Measurements from ENCODE around the gene GGTA1.
"Not testable (repeated sequence)": the region's sequence is repeated elsewhere in the genome, so short reads cannot be mapped to it uniquely, and the experiment has no call there.

GGTA1 gene

GRCh38 chr9:121455527-121456239, 44.0 kb downstream of the GGTA1 start:
- DNase-seq: no peak

GRCh38 chr9:121454972-121455371, 44.7 kb downstream of the GGTA1 start:
- DNase-seq: no peak

GRCh38 chr9:121453232-121453892, 46.3 kb downstream of the GGTA1 start:
- DNase-seq: no peak

- DNase-seq: no peak
Observed at GRCh38 chr9:121452085-121452484, 47.6 kb downstream of the GGTA1 start.

GRCh38 chr9:121451586-121451985, 48.1 kb downstream of the GGTA1 start:
- no peak for DNase-seq

GRCh38 chr9:121450241-121450640, 49.4 kb downstream of the GGTA1 start:
- DNase-seq: no peak

GRCh38 chr9:121449786-121450185, 49.9 kb downstream of the GGTA1 start:
- DNase-seq: no peak

GRCh38 chr9:121447321-121447834, 52.3 kb downstream of the GGTA1 start:
- no peak for DNase-seq

GRCh38 chr9:121445986-121446385, 53.7 kb downstream of the GGTA1 start:
- no peak for DNase-seq

- DNase-seq: no peak
Observed at GRCh38 chr9:121443981-121444380, 55.7 kb downstream of the GGTA1 start.

- DNase-seq: no peak
Observed at GRCh38 chr9:121441165-121441564, 58.5 kb downstream of the GGTA1 start.

- DNase-seq: no peak
Observed at GRCh38 chr9:121439711-121440664, 59.7 kb downstream of the GGTA1 start.

GRCh38 chr9:121439016-121439415, 60.6 kb downstream of the GGTA1 start:
- no peak for DNase-seq

GRCh38 chr9:121437891-121438290, 61.8 kb downstream of the GGTA1 start:
- no peak for DNase-seq

- not testable (repeated sequence) for DNase-seq
Observed at GRCh38 chr9:121437046-121437445, 62.6 kb downstream of the GGTA1 start.

- DNase-seq: peak; percentile 10
Observed at GRCh38 chr9:121434969-121435368, 64.7 kb downstream of the GGTA1 start.

GRCh38 chr9:121427899-121428298, 71.7 kb downstream of the GGTA1 start:
- DNase-seq: no peak

GRCh38 chr9:121424024-121424432, 75.6 kb downstream of the GGTA1 start:
- no peak for DNase-seq

- DNase-seq: no peak
Observed at GRCh38 chr9:121411993-121412392, 87.7 kb downstream of the GGTA1 start.

- DNase-seq: no peak
Observed at GRCh38 chr9:121405899-121406298, 93.7 kb downstream of the GGTA1 start.
